Measurements from ENCODE around the gene UBE2R2.

DNA sequence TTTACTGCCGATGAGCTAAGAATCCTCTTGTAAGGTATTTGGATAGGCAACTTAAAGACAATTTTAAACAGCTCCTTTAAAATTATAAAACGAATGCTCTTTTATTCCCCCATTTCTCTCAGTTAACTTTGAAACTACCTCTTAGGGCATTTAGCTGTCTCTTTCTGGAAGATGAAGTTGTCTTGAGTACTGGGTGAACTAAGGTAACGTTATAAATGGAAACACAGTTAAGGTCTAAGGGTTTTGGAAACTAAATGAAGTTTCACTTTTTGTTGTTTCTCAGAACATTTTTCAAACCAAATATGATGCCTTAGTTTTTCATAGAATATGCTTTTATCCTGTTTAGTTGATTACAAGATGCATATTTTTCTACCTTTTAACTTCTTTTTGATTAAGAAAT lies 6.8 kb downstream of the UBE2R2 start:
- no peak for TF ChIP-seq TAF1 (IDR thresholded peaks at IDR 0.05; ENCODE audit: borderline replicate concordance, insufficient read depth, low read length)
- TF ChIP-seq, protein P1, sequence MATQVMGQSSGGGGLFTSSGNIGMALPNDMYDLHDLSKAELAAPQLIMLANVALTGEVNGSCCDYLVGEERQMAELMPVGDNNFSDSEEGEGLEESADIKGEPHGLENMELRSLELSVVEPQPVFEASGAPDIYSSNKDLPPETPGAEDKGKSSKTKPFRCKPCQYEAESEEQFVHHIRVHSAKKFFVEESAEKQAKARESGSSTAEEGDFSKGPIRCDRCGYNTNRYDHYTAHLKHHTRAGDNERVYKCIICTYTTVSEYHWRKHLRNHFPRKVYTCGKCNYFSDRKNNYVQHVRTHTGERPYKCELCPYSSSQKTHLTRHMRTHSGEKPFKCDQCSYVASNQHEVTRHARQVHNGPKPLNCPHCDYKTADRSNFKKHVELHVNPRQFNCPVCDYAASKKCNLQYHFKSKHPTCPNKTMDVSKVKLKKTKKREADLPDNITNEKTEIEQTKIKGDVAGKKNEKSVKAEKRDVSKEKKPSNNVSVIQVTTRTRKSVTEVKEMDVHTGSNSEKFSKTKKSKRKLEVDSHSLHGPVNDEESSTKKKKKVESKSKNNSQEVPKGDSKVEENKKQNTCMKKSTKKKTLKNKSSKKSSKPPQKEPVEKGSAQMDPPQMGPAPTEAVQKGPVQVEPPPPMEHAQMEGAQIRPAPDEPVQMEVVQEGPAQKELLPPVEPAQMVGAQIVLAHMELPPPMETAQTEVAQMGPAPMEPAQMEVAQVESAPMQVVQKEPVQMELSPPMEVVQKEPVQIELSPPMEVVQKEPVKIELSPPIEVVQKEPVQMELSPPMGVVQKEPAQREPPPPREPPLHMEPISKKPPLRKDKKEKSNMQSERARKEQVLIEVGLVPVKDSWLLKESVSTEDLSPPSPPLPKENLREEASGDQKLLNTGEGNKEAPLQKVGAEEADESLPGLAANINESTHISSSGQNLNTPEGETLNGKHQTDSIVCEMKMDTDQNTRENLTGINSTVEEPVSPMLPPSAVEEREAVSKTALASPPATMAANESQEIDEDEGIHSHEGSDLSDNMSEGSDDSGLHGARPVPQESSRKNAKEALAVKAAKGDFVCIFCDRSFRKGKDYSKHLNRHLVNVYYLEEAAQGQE (IDR thresholded peaks at IDR 0.05; ENCODE audit: insufficient read depth in 1 of 2, low read depth in 2 of 2, low read length in 2 of 2), result no peak
- TF ChIP-seq POLR2AphosphoS5 (IDR thresholded peaks at IDR 0.05; ENCODE audit: low read depth, low read length), result no peak
- TF ChIP-seq SIN3A (IDR thresholded peaks at IDR 0.05; ENCODE audit: borderline replicate concordance, insufficient read depth, low read length), result no peak
